Right renal pelvis (tissue), 4 donors: Measurements from ENCODE around the gene PAX2. TPM values are rescaled to one million over a fixed set of nuclear protein-coding genes. Genes with fewer than 3 reads are reported as not detected.

ENCODE experiments used
- DNase-seq, 4 donors: peaks; one replicate each; pipeline ENCODE4 v3.0.0-alpha.2; 2013; ENCODE audit warnings: low read depth in 4 of 4, low spot score in 3 of 4, missing footprints in 1 of 4
- polyA plus RNA-seq, 4 donors: library from polyadenylated mRNA; unstranded; fragments of 120-200 nt; gene quantifications; one replicate each; pipeline ENCODE4 v1.2.1, GENCODE V29; 2013; ENCODE audit not compliant: insufficient read length in 4 of 4

The PAX2 gene
- polyA plus RNA-seq, 4 donors, result 151 to 184 (median 157) TPM

DNA sequence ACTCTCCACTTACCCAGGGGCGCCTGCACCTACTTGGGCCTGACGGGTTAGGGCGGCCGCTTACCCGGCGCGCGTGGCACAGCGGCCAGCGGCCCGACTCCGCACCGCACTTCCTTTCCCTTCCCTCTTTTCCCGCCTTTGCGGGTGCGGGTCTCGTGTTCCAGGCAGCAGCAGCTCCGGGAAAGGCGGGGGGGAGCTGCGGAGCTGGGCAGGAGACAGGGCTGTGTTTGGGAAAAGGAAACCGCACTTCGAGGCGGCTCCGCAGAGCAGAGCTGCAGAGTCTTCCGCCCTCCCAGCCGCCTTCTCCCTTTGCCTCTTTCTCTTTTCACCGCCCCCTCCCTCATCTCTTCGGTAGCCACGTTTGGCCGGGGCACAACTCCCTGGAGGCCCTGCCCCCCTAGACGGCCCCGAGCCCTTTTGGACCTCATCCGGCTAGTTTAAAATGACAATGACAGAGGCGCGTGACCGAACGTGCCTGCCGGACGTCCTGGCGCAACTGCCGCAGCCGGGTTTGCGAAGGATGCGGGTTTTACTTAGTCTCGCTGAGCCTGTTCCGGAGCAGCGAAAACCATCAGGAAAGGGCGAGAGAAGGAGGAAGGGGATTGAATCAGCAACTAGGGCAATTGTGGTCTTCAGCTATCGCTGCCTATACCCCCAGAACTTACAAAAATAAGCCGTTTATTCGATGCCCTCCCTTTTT, 7.9 kb upstream of the PAX2 start:
- DNase-seq, result no peak

DNA sequence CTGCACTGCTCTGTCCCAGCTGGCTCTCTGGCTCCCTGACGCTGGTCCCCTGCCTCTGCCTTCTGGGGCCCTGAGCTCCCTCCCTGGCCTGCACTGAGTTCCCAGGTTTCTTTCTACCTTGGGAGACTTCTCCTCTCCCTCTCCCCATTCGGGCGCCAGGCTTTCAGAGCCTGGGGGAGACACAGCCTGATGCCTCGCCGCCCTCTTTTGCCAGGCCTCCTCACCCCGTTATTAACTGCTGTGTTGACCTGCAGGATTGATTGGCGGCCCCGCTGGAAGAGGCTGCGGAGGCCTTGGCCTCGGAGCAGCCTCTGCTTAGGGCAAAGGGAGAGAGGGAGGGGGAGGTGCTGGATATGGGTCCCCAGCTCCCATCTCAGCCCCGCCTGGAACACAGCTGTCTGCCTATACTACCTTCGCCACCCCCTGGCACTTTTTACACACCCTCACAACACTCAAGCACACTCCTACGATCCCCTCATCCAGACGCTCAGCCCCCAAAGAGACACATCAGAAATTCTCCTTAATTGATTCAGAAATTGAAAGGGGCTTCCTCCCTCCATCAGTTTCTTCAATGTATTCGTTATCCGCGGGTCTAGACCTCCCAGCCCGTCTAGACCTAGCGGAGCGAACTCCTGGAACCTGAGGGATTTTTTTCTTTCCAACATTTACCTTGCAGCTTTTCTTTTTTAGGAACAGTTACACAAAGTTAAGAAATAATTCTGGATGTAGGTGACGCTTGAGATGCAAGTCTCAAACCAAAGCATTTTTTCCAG, 7.1 kb upstream of the PAX2 start:
- no peak for DNase-seq

DNA sequence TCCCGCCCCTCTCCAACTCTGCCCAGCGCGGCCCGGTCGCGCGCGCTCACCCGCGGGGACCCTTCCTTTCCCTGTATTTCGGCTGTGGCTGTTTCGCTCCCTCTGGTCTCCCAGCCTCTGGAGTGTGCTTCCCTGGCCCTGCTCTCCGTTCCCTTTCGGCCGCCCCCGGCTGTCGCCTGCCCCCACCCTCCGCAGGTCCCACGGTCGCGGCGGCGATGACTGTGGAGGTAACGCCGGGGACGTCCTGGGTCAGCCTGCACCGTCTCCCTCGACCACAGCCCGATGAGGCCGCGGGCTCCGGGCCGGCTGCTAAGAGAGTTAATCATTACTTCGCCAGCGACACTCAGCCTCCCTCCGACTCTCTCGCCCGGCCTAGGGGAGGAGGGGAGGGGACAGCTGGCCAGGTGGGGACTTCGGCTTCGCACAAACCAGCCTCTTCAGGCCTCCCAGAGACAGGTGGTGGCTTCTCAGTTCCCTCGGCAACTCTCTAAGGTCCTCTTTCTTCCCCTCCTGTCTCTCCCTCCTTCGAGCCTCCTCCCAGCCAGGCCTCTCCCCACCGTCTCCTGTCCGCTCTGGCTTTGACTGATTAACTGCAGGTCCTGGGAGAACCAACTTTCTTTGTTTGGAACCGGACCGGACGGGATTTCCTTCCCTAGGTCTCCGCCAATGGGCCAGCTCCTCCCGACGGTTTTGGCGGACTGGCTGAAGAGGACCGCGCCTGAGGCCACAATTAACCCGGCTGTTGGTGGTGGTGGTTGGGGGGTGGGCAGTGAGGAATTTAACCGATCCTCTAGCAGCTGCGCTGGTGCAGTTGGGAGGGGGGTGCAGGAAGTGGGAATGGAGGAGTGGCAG, 5.6 kb upstream of the PAX2 start:
- no peak for DNase-seq

DNA sequence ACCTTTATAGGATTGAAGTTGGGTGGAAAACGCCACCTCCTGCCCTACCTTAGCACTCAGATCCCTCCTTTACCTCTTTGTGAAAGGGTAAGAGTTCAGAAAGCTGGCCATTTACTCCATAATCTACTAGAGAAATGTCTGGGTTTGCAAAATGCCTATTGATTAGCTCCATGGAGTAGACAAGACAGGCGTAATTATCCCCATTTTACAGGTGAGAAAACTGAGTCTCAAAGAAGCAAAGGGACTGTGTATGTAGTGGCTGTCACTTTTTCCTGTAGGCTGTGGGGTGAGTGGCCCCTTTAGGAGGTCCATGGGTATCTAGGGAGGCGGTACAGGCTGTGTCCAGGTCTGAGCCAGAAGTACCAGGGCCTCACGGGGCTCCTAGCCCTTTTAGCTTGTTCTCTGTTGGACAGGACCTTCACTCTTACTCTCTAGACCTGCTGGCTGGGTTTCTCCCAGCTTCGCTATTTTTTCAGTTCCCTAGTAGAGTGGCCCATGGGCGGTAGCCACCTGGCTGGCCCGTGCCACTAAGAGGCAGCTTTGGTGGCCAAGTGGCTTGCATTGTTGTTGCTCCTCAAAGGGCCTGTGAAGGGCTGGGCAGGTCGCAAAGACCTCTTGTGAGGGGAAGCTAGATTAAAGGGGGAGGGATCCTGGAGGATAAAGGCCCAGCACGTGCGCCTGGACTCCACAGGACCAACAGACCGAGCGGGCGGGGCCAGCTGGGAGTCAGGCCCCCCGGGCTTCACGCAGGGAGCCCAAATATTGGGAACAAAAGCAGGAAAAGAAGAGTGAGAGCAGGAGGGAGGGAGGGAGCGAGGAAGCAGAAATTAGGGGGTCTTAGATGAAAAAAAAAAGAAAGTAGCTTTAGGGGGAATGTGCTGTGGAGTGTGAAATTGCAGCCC, 4.7 kb upstream of the PAX2 start:
- DNase-seq, result no peak

DNA sequence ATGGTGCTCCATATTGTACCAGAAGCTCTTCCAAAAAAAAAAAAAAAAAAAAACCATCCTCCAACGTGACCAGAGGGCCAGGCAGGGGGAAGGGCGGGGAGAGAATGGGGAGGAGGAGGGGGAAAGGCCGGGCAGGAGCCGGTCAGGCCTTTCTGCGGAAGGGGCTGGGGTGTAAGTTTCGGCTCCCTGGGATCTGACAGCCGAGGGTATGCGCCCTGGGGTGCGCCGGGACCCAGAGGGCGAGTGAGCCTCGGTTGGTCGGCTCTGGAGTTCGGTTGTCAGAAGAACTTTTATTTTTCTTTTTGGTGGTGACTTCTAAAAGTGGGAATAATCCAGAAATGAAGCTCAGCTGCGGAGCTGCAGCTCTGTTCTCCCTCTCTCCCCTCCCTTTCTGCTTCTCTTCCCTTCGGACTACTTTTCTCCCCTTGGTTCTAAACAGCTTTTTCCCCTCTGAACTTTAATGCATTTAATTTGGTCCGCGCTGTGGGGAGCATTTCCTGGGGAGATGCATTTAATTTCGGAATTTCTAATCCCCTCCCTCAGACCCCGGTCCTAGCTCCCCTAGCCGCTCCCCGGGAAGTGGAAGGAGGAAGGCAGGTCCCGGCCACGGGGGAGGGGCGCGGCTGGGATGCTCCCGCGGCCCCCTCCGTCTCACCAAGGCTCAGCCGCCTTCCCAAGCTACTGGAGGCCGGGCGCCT, 3.9 kb upstream of the PAX2 start:
- DNase-seq, result no peak

DNA sequence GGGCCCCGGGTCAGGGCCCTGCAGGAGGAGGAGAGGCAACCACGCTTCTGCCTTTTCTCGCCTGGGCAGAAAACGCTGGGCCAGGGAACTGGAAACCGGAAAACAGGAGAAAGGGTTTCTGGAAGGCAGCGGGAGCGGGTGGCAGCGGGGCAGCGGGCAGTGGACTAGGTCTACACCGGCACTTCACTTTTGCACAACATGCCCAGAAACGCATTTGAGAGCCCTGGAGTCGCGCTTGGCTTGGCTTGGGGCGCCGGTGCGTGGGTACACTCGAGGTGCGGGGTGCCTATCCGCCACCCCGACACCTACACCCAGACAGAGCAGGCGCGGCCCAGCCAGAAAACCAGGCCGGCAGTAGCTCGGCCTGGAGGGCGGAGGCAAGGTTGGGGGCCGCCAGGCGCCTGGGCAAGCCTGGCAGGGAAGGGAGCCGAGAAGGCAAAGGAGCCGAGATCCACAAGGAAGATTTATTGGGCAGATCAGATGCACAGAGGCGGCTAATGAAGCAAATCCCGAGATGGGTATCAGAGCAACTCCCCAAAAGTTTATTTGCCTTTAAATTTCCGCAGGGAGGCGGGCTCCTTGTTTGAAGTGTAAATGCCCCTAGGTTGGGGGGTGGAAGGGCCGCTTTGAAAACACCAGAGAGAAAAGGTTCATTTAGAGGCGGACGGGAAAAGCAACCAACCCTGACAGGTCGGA, 3.2 kb upstream of the PAX2 start:
- DNase-seq, result peak in 1 of 4 donors; percentile 87

DNA sequence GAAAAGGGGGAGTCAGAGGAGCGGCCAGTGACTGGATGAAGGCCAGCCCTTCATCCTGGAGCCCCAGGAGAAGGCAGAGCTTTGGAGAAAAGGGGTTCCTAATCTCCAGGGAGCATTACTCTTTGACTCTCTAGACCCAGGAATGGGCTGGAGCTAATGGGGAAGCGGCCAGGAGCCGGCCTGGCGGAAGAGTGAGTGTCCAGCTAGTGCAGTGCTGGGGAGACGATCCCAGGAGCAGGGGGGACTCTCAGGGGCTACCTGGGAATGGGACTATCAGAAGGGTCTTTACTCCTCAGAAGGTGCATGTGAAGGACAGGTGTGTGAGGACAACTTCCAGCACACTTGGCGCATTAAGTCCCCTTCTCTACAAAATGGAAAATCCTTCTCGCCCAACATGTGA, 2.4 kb upstream of the PAX2 start:
- no peak for DNase-seq

DNA sequence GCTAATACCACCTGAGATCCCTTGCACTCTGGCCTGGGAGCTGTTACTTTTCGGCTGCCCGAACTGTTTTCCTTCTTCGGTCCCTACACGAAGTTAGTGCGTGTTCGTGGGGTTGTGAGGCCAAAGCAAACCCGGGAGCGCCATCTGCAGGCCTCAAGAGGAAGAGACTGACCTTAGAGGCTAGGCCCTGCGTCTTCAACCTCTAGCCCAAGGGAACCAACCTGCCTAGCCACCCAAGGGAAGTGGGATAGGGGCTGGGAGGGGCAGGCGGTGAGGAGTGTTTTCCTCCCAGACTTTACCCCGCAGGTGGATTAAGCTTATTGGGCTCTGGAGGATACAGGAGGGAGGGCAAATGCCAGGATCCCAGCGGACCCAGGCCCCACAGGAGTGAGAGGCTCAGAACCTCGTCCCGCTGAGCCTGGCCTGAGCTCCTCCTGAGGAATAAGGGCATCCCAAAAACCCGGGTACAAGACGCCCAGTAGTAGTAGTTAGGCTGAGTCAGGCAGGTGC, 1.7 kb upstream of the PAX2 start:
- peak in 1 of 4 donors; percentile 84 for DNase-seq

DNA sequence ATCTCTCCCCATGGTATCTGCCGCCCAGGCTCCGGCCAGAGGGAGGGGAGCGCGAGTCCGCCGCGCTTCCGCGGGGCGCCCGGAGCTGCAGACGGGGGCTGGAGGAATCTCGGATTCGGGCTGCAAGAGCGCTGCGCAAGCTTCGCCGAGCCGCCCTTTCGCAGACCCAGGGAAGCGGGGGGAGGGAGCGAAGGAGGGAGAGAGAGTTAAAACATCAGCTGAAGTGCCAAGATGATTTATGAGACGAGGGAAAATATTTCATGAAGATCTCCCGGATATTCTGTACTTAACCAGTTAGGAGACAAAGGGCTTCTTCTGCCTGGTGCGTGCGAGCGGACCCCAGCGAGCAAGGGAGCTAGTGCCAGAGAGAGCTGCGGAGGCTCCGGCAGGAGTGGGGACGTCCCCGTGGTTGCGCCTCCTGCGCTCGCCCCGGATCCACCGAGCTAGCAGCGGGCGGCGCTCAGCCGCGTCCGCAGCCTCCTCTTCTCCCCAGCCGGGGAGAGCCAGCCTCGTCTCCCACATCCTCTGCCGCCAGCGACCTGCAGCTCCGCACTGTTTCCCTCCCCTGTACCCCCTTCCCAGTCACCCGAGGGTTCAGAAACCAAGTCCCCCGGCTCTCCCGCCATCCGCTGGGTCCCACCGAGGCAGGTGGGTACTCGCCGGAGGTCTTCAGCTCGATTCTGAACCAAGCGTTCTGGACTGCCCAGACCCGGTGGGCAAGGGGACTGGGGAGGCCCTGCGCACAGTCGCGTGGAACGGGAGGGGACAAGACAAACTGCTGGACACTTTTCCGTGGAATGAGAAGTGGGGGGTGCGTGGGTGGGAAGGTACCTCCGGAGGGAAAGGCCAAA, 1.0 kb upstream of the PAX2 start:
- no peak for DNase-seq

DNA sequence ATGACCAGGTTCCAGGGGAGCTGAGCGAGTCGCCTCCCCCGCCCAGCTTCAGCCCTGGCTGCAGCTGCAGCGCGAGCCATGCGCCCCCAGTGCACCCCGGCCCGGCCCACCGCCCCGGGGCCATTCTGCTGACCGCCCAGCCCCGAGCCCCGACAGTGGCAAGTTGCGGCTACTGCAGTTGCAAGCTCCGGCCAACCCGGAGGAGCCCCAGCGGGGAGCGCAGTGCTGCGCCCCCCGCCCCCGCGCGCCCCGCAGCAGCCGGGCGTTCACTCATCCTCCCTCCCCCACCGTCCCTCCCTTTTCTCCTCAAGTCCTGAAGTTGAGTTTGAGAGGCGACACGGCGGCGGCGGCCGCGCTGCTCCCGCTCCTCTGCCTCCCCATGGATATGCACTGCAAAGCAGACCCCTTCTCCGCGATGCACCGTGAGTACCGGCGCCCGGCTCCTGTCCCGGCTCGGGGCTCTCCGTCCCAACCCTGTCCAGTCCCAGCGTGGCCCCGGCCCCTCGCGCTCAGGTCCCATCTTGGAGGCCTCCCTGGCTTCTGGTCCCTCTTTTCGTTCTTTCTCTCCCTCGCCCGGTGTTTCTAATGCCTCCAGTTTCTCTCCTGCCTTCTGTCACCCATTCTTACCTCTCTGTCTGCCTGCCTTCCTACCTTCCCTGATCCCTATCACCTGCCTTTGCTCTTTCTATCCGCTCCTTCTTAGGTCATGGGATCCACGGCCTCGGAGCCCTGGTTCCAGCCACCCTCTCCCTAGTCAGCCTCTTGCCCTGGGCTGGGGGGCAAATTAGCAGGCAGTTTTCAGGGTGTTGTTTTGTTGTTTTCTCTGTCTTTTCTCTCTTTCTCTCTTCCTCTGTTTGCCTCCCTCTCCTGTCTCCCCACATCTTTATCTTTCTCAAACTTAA, 751 bp downstream of the PAX2 start:
- no peak for DNase-seq

DNA sequence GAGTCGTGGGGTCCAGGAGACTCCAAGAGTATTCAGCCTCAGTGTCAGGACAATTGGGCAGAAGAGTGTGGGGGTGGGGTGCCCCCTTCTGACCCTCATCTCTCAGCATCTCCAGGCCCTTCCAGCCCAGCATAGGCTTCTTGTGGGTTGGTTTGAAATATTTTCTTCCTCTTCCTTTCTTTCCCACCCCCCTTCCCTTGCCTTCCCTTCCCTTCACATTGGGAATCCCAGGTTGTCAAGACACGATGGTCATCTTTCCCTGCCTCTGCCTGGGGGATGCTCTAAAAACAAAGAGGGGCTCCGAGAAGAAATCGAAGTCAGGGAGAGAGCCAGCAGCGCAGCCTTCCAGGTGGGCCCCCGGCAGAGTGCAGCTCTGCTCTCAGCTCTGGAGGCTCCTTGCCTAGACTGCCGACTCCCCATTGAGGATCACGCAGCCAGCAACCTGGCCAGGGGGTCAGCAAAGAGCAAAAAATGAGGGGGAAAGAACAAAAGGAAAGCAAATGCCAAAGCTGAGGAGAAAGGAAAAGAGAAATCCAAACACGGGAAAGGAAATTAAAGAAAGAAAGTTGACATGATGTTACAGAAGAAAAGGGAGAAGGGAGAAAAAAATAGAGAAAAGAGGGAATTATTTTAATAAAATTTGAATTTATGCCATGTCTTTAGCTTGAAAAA, 1.5 kb downstream of the PAX2 start:
- DNase-seq, result no peak

DNA sequence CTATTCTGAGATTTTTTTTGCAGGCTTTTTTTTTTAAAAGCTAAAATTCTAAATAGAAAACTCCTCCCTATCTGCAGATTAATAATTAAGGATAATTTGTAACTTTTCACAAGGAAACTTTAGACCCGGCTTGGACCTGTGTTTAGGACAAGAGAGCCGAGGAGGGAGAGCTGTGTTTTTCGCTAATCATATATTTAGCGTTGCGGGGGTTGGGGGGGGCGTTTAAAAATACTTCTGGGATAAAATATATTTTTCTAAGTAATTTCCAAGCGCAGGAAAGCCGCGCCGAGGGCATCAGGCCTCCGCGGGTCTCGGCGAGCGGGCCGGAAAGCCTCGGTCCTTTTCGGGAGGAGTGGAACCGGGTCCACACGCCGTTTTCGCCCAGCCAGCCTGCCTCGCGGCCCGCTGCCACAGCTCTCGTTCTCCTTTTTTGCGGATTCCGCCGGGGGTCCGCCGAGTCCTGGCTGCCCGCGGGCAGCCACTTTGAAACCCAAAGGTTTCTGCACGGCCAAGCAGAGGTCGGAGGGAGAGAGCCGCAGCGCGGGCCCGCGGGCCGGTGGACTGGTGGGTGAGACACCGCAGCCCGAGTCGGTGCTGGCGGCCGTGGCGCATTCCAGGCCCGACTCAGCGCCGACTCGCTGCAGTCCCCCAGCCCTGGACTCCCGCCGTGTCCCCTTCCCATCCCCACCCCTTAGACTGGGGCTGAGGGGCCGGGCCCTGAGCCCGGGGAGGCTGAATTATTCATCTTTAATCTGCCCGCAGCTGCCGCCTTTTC, 2.3 kb downstream of the PAX2 start:
- DNase-seq, result no peak

DNA sequence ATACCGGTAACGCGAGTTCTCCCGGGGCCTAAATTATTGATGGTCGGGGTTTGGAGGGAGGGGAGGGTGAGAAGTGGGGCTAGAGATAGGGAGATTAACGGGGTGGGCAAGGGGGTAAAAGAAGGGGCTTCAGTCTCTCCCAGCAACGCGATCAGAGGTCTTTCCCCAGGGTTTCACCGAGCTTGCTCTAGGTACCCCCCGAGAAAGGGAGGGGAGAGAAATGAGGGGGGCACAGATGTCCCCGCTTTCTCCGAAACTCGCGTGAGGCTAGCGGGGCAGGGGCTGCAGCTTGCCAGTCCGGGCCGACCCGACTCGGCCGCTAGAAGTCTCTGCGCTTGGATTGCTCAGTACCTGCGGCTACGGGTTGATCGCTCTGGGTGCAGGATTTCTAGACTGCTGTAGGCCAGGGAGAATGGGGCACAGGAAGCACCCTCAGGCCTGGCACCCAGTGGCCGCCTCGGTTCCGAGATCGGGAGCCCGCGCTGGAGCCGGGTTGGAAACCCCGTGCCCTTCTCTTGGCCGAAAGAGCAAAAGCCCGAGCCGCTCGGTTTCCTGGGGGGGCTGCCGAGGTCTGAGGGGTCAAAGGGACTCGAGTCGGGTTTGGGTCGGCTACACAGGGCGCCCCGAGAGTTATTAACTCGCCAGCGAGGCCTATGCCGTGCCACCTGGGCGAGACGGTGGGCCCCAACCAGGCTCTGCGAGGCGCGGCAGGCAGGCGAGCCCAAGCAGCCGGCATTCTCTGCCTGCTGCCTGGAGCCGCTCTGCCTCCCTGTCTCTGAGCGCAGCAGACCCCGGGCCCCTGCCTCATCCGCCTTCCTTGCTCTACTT, 3.1 kb downstream of the PAX2 start:
- DNase-seq, result no peak

DNA sequence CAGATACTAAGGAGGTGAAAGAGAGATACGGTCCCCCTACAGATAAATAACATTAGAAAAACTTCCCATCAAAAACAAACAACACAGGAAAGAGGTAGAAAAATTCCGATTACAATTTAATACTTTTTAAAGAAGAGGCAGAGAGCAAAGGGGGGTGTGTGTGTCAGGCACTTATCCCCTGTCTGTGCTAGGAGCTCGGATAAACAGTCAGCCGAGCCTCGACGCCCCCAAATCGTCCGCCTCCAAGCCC, 3.6 kb downstream of the PAX2 start:
- DNase-seq, result no peak
